ENCODE data around the gene MFSD1. TPM values are rescaled to one million over a fixed set of nuclear protein-coding genes. Genes with fewer than 3 reads are reported as not detected.
A peak's percentile ranks its signal among the peaks of the same experiment; 100 is the strongest.

MFSD1 gene
- total RNA-seq, 4 donors from 2014 or later: 36.3 to 93.8 (median 65.2) TPM

- ATAC-seq: no peak
- Histone ChIP-seq H3K36me3 (no peaks in the 10 kb centered on the region), H3K4me1 (peaks cover 12 to 66% (median 14%) of the 10 kb centered on the region in 3 donors), H3K4me3 (no peak overlapping the region), H3K27ac (peak overlapping the region in 2 of 4 donors; percentile 13 to 54), H3K27me3 (no peaks in the 10 kb centered on the region), H3K9me3 (no peaks in the 10 kb centered on the region)
- TF ChIP-seq CTCF (IDR thresholded peaks at IDR 0.05) (no peak), POLR2A (IDR thresholded peaks at IDR 0.05) (no peak), POLR2AphosphoS5 (IDR thresholded peaks at IDR 0.05) (no peak), EP300 (IDR thresholded peaks at IDR 0.05) (no peak)
- 90 to 93% methylated on average over 3 of the region's 3 CpGs for WGBS, 2 donors (ENCODE audit: low coverage in 1 of 2)
These were observed 26.1 kb upstream of the MFSD1 start for GRCh38 chr3:158775426-158776410.

GRCh38 chr3:158776531-158776930, 25.3 kb upstream of the MFSD1 start:
- Histone ChIP-seq H3K4me1 (peaks cover 5 to 57% (median 7%) of the 10 kb centered on the region in 3 donors), H3K27ac (peak overlapping the region in 1 of 4 donors; percentile 19), H3K4me3 (no peak overlapping the region), H3K9me3 (no peaks in the 10 kb centered on the region), H3K27me3 (no peaks in the 10 kb centered on the region), H3K36me3 (no peaks in the 10 kb centered on the region)
- TF ChIP-seq CTCF (IDR thresholded peaks at IDR 0.05) (no peak), POLR2AphosphoS5 (IDR thresholded peaks at IDR 0.05) (no peak), EP300 (IDR thresholded peaks at IDR 0.05) (no peak), POLR2A (IDR thresholded peaks at IDR 0.05) (no peak)
- ATAC-seq: no peak
- WGBS, 2 donors (ENCODE audit: low coverage in 1 of 2): 79% methylated on average over 4 of the region's 7 CpGs; no CpG with 5 or more reads in 1 of the 2 donors

- H3K36me3 ChIP-seq: no peaks in the 10 kb centered on the region
- ATAC-seq: no peak
- no peaks in the 10 kb centered on the region for H3K27me3 ChIP-seq
- WGBS, 2 donors (ENCODE audit: low coverage in 1 of 2): 55 to 56% methylated on average over 2 to 3 of the region's 3 CpGs
- TF ChIP-seq POLR2A (IDR thresholded peaks at IDR 0.05): no peak
- no peaks in the 10 kb centered on the region for H3K9me3 ChIP-seq
- H3K4me1 ChIP-seq: peaks cover 1 to 56% (median 3%) of the 10 kb centered on the region in 3 donors
- no peak overlapping the region for H3K27ac ChIP-seq
- no peak overlapping the region for H3K4me3 ChIP-seq
These were observed 24.5 kb upstream of the MFSD1 start for GRCh38 chr3:158777161-158777873.

- Histone ChIP-seq H3K36me3 (no peaks in the 10 kb centered on the region), H3K4me1 (peaks cover 3 to 33% (median 6%) of the 10 kb centered on the region in 3 donors), H3K27ac (no peak overlapping the region), H3K4me3 (no peak overlapping the region), H3K9me3 (no peaks in the 10 kb centered on the region), H3K27me3 (no peaks in the 10 kb centered on the region)
- no peak for ATAC-seq
- TF ChIP-seq POLR2A (IDR thresholded peaks at IDR 0.05) (no peak), CTCF (IDR thresholded peaks at IDR 0.05) (no peak), EP300 (IDR thresholded peaks at IDR 0.05) (no peak), POLR2AphosphoS5 (IDR thresholded peaks at IDR 0.05) (no peak)
- WGBS, 2 donors (ENCODE audit: low coverage in 1 of 2): 77 to 83% methylated on average over 1 of the region's 1 CpG
These were observed 21.1 kb upstream of the MFSD1 start for GRCh38 chr3:158780766-158781165.

- WGBS, 2 donors (ENCODE audit: low coverage in 1 of 2): 91 to 93% methylated on average over 2 of the region's 2 CpGs
- ATAC-seq: no peak
- H3K4me3 ChIP-seq: no peak overlapping the region
These were observed 20.7 kb upstream of the MFSD1 start for GRCh38 chr3:158781191-158781590.

More at GRCh38 chr3:158781191-158781590, 20.7 kb upstream of the MFSD1 start:
- Histone ChIP-seq H3K4me1 (peaks cover 3 to 29% (median 6%) of the 10 kb centered on the region in 3 donors), H3K9me3 (no peaks in the 10 kb centered on the region), H3K27me3 (no peaks in the 10 kb centered on the region), H3K36me3 (no peaks in the 10 kb centered on the region), H3K27ac (no peak overlapping the region)
- TF ChIP-seq EP300 (IDR thresholded peaks at IDR 0.05): no peak
- TF ChIP-seq CTCF (IDR thresholded peaks at IDR 0.05): no peak
- TF ChIP-seq POLR2A (IDR thresholded peaks at IDR 0.05): no peak
- no peak for TF ChIP-seq POLR2AphosphoS5 (IDR thresholded peaks at IDR 0.05)
